Fibroblast of villous mesenchyme (primary cell): Measurements from ENCODE around the gene CAPN13. TPM values are rescaled to one million over a fixed set of nuclear protein-coding genes. Genes with fewer than 3 reads are reported as not detected.

Experiments used
- DNase-seq: peaks from one replicate; pipeline ENCODE4 v3.0.0-alpha.2; 2010; ENCODE audit warnings: low read depth
- H3K4me3 ChIP-seq: 2 replicates; pipeline ENCODE4 v1.5.1; 2011; ENCODE audit warnings: low read depth, mild to moderate bottlenecking, low read length
- total RNA-seq: library from RNA; depleted of rRNA; stranded (reverse); fragments of >200 nt; gene quantifications from 2 replicates; pipeline ENCODE4 v1.2.3, GENCODE V29; 2012
- TF ChIP-seq, protein P1 (sequence below): IDR thresholded peaks from 2 replicates; pipeline ENCODE4 v1.5.1; 2012; ENCODE audit warnings: low read depth, mild to moderate bottlenecking, low read length; ENCODE audit not compliant: insufficient read depth

CAPN13 gene
- total RNA-seq, 1 donor, result not detected

DNA sequence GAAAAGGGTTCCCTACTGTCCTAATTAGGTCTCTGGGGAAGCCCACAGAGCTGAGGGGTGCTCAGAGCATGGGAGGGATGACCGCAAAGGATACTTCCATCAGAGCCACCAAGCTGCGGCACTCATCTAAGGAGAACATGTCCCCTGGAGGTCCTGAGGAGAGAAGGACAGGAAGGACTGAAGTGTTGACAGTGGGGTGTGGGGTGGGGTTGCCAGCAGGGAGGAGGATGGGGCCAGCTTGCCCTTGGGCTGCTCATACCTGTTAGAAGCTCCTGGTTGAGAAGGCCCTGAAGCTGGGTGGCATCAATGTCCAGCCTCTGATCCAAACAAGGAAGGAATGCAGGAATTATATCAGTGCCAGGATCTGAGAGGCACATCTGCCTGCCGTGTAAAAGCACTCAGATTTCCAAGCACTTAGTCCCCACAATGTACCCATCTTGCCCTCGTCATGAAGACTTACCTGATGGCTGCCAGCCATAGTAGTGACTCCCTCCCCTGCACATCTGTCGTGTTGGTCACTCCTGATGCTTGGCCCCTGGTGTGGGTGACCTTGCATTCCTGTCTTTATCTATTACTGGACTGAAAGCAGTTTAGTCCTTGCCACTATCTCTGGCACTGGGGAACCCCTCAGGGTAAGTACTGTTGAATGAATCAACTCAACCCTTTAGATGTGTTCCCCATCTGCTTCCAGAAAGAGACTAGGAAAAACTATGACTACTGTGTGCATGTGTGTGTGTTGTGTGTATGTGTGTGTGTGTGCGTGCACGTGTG, 68.9 kb downstream of the CAPN13 start:
- no peak for DNase-seq
- H3K4me3 ChIP-seq, result no peak overlapping the region
- TF ChIP-seq, protein P1, sequence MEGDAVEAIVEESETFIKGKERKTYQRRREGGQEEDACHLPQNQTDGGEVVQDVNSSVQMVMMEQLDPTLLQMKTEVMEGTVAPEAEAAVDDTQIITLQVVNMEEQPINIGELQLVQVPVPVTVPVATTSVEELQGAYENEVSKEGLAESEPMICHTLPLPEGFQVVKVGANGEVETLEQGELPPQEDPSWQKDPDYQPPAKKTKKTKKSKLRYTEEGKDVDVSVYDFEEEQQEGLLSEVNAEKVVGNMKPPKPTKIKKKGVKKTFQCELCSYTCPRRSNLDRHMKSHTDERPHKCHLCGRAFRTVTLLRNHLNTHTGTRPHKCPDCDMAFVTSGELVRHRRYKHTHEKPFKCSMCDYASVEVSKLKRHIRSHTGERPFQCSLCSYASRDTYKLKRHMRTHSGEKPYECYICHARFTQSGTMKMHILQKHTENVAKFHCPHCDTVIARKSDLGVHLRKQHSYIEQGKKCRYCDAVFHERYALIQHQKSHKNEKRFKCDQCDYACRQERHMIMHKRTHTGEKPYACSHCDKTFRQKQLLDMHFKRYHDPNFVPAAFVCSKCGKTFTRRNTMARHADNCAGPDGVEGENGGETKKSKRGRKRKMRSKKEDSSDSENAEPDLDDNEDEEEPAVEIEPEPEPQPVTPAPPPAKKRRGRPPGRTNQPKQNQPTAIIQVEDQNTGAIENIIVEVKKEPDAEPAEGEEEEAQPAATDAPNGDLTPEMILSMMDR, result no peak

- DNase-seq, result no peak
- TF ChIP-seq, protein P1, result no peak
- H3K4me3 ChIP-seq, result no peak overlapping the region
Measured at GRCh38 chr2:30737326-30737610, 70.0 kb downstream of the CAPN13 start.

DNA sequence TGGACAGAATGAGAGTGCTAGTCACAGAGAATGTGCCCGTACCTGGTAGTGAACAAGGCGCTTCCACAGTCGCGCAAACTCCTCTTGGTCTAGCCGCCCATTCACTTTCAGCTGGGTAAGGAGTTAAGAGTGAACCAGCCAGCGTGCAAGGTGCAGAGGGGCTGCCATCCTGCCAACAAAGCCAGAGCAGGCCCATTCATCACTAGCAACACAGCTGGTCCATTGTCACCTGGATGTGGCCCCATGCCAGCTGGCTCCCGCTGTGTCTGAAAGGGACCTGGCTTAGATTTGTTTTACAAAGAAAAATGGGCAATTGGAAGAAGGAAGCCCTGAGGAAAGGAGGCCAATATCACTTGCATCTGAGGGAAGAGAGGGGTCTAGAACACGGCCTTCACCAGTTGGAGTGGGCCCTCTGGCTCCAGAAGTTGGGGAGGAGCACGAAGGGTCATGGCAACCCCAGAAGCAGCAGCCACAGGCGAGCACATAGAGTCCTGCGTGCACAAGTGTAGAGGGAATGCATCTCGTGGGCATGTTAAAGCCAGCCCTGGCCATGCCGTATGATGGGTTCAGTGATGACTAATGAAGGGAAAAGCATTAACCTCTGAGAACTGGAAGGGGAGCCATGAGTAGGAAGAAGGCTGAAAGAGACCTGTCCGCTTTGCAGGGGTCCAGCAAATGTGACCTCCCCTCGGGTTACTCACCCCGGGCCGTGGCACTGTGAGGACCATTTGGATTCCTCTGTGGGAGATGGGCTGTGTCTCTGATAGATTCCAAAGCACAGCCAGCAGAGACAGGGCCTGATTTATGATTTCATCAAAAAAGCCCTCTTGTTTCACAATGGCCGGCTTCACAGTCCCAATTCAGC, 70.6 kb downstream of the CAPN13 start:
- TF ChIP-seq, protein P1, result no peak
- no peak overlapping the region for H3K4me3 ChIP-seq
- DNase-seq, result no peak

DNA sequence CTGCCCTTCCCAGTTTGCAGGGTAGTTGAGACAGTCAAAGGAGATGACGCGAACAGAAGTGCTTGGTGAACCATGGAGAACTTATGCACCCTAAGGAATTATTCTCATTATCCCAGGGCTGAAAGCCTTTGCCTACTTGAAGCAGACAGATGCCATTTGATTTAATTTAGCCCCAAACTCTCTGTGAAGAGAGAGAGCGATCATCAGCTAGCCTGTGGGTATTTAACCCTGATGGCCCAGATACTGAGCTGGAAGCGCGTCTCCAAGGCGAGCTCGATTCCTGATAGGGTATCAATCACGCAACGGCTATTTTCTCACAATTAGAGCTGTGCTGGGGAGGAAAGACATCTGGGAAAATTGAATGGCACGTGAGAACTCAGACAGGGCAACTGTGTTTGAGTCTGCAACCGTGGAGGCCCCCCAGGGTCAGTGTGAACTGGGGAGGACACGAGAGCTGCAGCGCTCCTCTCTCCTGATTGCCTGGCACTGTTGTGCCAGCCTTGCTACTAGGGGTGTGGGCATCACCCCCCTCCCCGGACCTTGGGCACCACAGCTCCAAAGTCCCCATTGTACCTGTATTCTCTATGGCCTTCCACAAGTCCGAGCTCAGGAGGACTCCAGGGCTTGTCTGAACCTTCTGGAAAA, 73.2 kb downstream of the CAPN13 start:
- H3K4me3 ChIP-seq, result no peak overlapping the region
- DNase-seq, result no peak
- TF ChIP-seq, protein P1, result no peak

DNA sequence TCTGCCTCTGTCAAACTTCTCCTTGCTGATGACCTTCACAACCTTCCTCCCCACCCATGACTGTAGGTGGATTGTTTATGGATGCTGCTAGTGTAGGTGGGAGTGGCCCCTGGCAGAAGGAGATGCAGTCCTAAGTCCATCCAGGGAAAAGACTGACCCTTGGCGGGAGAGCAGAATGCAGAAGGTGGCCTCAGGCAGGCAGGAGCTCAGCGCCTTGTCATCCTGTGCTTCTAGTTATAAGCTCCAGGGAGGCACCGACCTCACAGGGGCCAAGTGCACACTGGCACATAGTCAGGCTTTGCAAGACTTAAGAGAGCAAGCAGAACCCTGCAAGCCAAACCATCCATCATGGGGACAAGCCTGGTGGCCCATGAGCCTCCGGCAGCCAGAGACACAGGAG, 74.4 kb downstream of the CAPN13 start:
- H3K4me3 ChIP-seq, result no peak overlapping the region
- TF ChIP-seq, protein P1, result no peak
- DNase-seq, result no peak

DNA sequence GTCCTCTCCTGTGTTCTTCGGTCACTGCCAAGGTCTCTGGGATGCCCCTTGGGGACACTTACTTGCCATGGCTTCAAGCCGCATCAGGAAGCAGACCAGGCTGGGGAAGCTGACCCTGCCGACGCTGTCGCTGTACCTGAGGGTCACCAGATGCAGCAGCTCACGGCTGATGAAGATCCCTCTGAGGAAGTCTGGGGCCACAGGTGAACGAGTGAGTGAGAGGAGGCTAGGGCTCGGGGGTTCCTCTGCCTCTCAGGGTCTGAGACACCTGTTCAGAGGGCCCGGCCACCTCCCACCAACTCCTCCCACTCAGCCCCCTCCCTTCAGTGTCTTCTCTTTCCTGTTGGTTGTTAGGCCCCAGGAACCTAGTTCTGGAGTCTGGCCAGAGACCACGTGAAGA, 74.9 kb downstream of the CAPN13 start:
- no peak overlapping the region for H3K4me3 ChIP-seq
- TF ChIP-seq, protein P1, result no peak

More for the DNA sequence above, 74.9 kb downstream of the CAPN13 start:
- DNase-seq, result no peak
